Stimulated activated CD4-positive, alpha-beta T cell treated with anti-CD3 and anti-CD28 coated beads, Interleukin-4, amount 100 ng/mL, for 1 hour (primary cell): Measurements from ENCODE around the gene SOX30.

Experiments
- DNase-seq: peaks from one replicate; pipeline ENCODE4 v3.0.0-alpha.2; 2020

SOX30 gene

GRCh38 chr5:157659868-157660660 is 7.8 kb upstream of the SOX30 start:
- DNase-seq, result no peak

GRCh38 chr5:157658893-157659292 is 6.7 kb upstream of the SOX30 start:
- DNase-seq, result no peak

GRCh38 chr5:157657516-157657915 is 5.3 kb upstream of the SOX30 start:
- no peak for DNase-seq

- DNase-seq, result peak; percentile 84
These were observed 438 bp downstream of the SOX30 start for GRCh38 chr5:157651623-157652376.

GRCh38 chr5:157650991-157651611 is 1.1 kb downstream of the SOX30 start:
- no peak for DNase-seq

- no peak for DNase-seq
These were observed 3.1 kb downstream of the SOX30 start for GRCh38 chr5:157649101-157649500.

- no peak for DNase-seq
These were observed 3.8 kb downstream of the SOX30 start for GRCh38 chr5:157648275-157648990.

GRCh38 chr5:157640406-157641066 is 11.7 kb downstream of the SOX30 start:
- no peak for DNase-seq

- DNase-seq, result no peak
These were observed 21.9 kb downstream of the SOX30 start for GRCh38 chr5:157630341-157630740.

GRCh38 chr5:157626831-157627230 is 25.4 kb downstream of the SOX30 start:
- no peak for DNase-seq

- DNase-seq, result no peak
These were observed 28.1 kb downstream of the SOX30 start for GRCh38 chr5:157624144-157624543.

GRCh38 chr5:157620776-157621175 is 31.5 kb downstream of the SOX30 start:
- DNase-seq, result no peak

GRCh38 chr5:157618191-157618765 is 34.0 kb downstream of the SOX30 start:
- no peak for DNase-seq

- DNase-seq, result no peak
These were observed 35.5 kb downstream of the SOX30 start for GRCh38 chr5:157616785-157617184.

GRCh38 chr5:157613385-157614245 is 38.6 kb downstream of the SOX30 start:
- no peak for DNase-seq

- DNase-seq, result no peak
These were observed 39.7 kb downstream of the SOX30 start for GRCh38 chr5:157612581-157612980.

- no peak for DNase-seq
These were observed 40.4 kb downstream of the SOX30 start for GRCh38 chr5:157611571-157612476.

GRCh38 chr5:157610990-157611389 is 41.2 kb downstream of the SOX30 start:
- DNase-seq, result no peak

- DNase-seq, result no peak
These were observed 43.2 kb downstream of the SOX30 start for GRCh38 chr5:157608972-157609565.
